Bronchial epithelial cell (primary cell): ENCODE data around the gene MCAM. TPM values are rescaled to one million over a fixed set of nuclear protein-coding genes. Genes with fewer than 3 reads are reported as not detected.

ENCODE experiments used
- DNase-seq: peaks from one replicate; pipeline ENCODE4 v3.0.0-alpha.2; 2010; ENCODE audit warnings: low read depth
- FAIRE-seq: peaks from 2 replicates; lab custom pipeline; 2011; peaks lifted over from hg19 to GRCh38; lab: Jason Lieb, UNC
- H3K27me3 ChIP-seq: 2 replicates; pipeline ENCODE4 v1.5.1; 2011; ENCODE audit warnings: low read length; ENCODE audit not compliant: control insufficient read depth, insufficient read depth
- H3K36me3 ChIP-seq: 2 replicates; pipeline ENCODE4 v1.5.1; 2011; ENCODE audit warnings: low read length; ENCODE audit not compliant: control insufficient read depth, insufficient read depth
- H3K4me3 ChIP-seq: 2 replicates; pipeline ENCODE4 v1.5.1; 2011; ENCODE audit warnings: mild to moderate bottlenecking, low read depth, low read length, control low read depth
- CTCF ChIP-seq: IDR thresholded peaks from 2 replicates; pipeline ENCODE4 v1.5.1; 2011; ENCODE audit warnings: mild to moderate bottlenecking, moderate library complexity, low read length, control low read depth, inconsistent platforms; ENCODE audit not compliant: insufficient read depth, severe bottlenecking
- total RNA-seq: library from RNA; depleted of rRNA; stranded (reverse); fragments of >200 nt; gene quantifications from 2 replicates; pipeline ENCODE4 v1.2.1, GENCODE V29; 2014

MCAM gene
- total RNA-seq, 1 donor from 2014 or later: 36.3 TPM

DNA sequence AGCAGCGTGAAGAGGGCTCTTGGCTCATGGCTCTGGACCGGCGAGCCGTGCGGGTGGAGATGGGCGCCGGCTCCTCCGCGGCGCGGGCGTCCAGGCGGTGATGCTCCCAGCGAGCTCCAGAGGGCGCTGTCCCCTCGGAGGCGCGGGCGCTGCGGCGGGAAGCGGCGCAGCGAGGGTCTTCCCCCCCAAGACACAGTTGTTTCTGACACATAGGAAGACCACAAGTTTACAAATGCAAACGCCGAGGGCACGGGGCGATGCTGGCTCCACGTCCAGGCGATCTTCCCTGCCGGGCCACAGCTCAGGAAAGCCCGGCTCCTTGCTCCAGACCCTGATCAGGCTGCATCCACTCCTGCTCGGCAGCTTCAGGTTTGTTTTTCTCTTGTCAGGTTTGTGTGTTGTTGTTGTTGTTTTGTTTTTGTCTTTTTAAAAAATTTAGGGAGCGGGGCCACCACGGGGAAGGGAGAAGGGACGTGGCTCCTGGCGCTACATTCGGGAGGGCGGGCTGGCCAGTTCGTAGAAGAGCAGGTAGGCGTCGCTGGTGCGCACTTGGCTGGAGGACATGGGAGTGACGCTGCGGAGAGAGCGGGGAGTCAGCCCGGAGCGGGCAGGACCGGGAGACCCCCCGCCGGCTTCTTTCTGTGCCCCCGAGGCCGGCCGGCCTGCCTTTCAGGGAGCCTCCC lies 39.6 kb upstream of the MCAM start:
- peak overlapping the region; percentile 38 for H3K4me3 ChIP-seq
- no peak for DNase-seq
- no peaks in the 10 kb centered on the region for H3K27me3 ChIP-seq
- no peak for FAIRE-seq
- TF ChIP-seq CTCF: peak; percentile 88
- no peaks in the 10 kb centered on the region for H3K36me3 ChIP-seq

DNA sequence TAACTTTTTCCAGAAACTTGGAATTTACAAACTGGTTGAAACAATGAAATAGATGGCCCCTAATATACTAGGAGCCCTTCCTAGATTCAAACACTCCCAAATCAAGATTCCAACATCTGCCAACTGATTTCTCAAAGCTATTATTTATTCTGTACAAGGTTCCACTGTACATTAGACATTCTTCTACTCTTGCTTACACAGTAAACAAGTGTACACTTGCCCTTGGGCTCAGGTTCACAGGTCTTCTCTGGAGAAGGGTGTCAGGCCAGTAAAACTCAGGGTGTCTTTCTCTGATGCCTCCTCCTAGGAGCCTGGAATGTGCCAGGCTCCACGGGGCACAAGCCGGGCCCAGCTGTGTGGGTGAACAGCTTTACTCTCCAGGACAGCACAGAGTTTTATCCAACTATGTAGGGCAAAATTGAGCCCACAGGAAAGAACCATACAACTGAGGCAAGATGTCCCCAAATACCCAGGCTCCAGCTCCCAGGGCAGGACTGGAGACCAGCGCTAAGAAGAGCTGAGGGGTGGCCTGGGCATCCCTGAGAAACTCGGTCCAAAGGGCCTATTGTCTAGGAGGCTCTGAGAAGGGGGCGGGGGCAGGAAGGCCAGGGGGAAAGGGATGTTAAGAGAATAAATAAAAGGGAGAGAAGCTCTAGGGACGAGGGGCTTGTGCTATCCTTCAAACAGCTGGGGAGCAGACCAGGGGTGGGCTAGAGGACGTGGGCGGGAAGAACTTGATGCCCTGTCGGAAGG lies 38.3 kb upstream of the MCAM start:
- Histone ChIP-seq H3K36me3 (no peaks in the 10 kb centered on the region), H3K27me3 (no peaks in the 10 kb centered on the region), H3K4me3 (no peak overlapping the region)
- FAIRE-seq: no peak
- DNase-seq: peak; percentile 61
- TF ChIP-seq CTCF: no peak

DNA sequence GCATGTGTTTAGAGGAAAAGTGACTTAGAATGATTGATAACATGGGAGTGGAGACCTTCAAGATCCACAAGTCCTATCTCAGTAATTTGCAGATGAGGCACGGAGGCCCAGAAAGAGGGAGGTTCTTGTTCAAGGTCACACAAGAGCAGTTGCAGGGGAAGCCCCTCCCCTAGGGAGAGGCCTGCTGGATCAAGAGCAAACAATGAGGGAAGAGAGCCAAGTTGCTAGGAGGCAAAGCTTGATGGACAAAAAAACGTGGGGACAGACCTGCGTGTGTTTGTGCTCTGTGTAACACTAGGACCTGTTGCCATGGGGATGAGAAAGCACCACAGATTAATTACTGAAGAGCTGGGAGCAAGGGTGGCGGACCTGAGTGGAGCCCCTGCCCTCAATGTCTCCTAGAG lies 35.9 kb upstream of the MCAM start:
- Histone ChIP-seq H3K27me3 (no peaks in the 10 kb centered on the region), H3K4me3 (no peak overlapping the region), H3K36me3 (no peaks in the 10 kb centered on the region)
- no peak for TF ChIP-seq CTCF
- no peak for FAIRE-seq
- no peak for DNase-seq

GRCh38 chr11:119351232-119351631 lies 34.3 kb upstream of the MCAM start:
- Histone ChIP-seq H3K4me3 (no peak overlapping the region), H3K27me3 (peaks cover 7% of the 10 kb centered on the region), H3K36me3 (no peaks in the 10 kb centered on the region)
- no peak for TF ChIP-seq CTCF
- FAIRE-seq (no peak), DNase-seq (no peak)

GRCh38 chr11:119350302-119350701 lies 33.4 kb upstream of the MCAM start:
- no peak for TF ChIP-seq CTCF
- Histone ChIP-seq H3K4me3 (no peak overlapping the region), H3K36me3 (no peaks in the 10 kb centered on the region), H3K27me3 (peaks cover 7% of the 10 kb centered on the region)
- no peak for FAIRE-seq
- DNase-seq: no peak
